ENCODE measurements around the gene ZBED3.

Gene ZBED3

DNA sequence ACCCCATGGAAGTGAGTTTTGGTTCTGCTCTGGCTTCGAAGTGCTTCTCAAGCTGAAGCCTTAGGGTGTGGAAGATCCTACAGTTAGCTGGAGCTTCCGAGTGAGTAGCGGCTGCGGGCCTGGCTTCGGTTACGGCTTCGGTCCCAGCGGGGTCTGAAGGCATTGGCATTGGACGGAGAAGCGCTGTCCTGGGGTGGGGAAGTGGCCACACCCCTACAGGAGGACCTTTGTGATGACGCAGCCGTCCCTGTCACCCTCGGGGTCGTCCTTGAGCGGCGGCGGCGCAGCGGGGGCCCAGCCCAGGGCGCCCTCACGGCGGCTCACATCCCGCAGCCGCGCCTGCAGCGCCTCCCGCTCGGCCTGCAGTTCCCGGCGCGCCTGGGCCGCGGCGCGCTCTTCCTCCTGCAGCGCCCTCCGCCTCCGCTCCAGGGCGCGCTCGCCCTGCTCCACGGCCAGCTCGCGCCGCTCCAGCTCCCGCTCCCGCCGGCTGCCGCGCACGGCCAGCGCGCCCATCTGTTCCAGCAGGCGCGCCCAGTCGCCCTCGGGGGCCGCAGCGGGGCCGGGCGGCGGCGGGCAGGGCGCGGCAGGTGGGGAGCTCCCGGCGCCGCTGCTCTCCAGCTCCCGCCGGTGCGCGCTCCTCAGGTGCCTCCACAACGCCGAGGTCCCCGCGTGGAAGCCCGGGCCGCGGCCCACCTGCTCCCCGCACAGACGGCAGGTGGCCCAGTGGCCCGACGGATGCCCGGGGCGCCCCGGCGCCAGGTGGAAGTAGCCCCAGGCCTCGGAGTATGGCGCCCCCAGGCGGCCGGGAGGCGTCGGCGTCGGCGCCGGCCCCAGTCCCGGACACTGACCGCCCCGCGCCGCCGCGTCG lies 9.9 kb downstream of the ZBED3 start:
- peak; percentile 74 to 80 for DNase-seq

DNA sequence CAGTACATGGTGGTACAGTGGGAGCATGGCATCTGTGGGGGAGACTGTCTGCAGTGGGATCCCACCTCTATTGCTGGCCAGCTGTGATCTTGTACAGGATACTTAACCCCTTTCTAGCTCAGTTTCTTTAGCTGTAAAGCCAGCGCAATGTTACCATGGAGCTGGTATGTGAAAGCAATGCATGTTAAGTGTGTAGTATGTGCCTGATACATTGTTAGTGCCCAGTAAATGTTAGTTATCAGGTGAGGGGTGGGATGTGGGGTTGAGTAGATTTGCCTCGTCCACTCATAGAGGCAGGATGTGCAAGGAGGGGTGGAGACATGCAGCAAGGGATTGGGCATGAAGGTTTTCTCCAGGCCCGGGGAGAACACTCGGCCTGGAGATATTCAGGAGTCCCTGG lies 12.3 kb downstream of the ZBED3 start:
- DNase-seq: no peak

DNA sequence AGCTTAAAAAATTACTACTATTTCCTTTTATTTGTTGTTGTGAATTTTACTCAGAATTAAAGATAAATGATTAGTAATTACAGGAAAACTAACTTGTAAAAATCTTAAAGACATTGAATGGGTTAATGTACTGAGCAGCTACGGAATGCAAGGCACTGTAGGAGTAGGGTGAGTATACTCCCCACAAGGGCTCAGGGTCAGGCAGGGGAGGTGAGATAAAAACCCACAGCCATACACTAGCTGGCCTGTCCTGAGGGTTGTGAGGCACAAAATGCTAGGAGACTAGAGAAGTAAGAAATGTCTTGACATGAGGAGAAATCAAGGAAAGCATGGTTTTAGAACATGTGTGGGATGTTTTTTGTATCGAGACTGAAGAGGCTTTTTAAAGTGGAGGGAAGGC lies 13.4 kb downstream of the ZBED3 start:
- DNase-seq: no peak

DNA sequence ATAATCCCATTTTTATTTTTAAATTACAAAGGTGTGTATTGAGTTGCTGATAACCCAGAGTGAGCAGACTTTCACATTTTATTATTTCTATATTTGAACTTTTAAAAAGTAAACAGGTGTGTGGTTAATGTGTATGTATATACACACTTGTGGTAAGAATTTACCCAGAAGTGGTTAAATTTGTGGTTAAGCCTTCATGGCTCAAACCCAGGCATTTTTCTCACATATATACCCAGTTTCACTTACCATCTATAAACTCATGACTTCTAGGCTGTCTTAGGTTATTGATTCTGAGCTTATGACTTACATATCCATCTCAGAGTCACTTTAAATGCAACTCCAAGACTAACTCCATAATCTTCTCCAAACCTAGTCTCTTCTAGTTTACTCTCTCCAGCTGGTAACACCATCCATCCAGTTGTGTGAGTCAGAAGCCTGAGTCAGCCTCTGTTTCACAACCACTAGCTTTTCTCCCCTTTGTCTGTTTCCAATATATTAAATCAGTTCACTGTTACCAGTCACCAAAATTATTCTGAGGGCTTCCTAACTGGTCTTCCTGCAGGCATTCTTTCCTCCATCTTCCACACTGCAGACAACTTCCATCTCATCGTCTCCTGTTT lies 20.2 kb downstream of the ZBED3 start:
- DNase-seq: no peak

DNA sequence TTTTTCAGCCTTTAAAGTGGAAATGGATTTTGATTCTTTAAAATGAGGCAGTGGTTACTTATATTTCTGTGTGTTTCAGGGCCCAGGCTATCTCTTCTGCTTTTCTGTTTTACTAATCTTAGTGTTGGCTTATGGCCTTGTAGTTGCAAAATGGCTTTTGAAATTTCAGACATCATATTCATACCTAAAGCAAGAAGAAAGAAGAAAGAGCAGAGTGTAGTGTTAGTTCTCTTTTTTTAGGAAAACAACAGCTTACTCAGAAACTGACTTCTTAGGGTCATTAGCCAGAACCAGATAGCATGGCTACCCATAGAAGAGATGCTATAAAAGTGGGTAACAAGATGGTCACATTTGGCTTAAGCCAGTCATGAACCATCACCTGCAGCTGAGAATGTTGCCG lies 20.9 kb downstream of the ZBED3 start:
- DNase-seq: no peak

DNA sequence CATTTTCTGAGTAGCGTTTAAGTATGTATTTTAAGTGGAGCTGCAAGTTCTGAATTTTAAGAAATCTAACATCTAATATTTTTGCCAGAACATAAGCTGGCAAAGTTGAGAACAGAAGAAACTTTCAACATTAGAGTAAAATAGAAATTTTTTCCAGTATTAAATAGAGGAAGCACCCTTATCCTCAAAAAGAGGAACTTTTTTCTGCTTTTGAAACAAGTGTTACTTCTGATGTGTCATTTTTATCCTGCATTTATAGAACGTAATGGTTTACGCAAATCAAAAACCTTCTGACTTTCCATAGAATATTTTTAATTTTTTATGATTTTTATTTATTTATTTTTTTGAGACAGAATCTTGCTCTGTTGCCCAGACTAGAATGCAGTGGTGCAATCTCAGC lies 21.8 kb downstream of the ZBED3 start:
- DNase-seq: no peak

DNA sequence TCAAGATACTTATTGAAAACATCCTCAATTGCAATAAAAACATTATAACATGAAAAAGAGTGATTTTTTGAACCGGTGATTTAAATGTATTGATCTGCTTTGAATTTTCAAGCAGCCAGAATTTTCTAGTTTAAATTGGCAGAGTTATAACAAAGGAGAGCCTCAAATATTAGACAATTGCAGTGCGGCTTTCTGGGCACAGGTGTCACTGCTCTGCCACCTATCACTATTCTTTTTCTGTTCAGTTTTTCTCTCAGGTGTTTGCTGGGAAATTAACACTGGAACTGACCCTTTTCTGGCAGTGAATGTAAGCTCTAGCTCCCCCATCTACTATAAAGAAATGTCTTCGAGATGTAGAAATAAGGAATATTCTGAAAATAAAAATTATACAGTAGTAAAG lies 23.0 kb downstream of the ZBED3 start:
- DNase-seq: no peak

DNA sequence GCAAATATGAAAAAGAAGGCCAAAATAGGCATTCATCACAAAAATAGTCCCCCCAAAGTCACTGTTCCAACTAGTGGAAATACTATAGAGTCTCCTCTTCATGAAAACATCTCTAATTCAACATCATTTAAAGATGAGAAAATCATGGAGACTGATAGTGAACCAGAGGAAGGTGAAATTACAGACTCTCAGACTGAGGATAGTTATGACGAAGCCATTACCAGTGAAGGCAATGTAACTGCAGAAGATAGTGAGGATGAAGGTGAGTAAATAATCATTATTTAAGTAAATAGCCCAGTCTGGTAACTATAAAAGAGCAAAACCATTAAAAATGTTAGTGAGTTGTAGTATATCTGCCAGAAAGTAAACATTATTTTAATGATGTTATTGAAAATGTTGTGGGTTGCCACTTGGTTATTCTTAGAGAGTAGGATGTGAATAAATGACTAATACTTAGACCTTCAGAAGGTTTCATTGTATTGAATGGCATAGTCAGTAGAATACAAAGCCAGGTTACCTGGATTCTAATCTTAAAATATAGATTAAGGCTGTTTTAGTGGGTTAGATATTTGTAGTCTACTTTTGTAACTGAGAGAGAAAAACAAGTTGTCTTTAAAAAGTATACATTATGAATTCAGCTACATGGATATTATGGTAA lies 40.5 kb downstream of the ZBED3 start:
- no peak for DNase-seq

DNA sequence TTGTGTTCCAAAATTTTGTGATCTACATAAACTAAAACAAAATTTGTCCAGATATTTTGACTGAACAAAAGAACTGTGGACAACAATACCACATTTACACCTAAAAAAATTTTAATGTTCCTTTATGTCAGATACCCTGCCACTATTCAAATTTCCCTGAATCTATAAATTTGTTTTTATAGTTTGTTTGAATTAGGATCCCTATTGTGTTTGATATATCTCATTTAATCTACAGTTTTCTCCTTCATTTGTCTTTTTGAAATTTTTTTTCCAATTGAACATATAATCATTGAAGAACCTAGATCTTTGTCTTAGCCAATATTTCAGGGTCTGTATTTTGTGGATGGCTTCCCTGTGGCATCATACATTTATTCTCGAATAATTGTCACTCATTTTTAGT lies 51.1 kb downstream of the ZBED3 start:
- DNase-seq: no peak

DNA sequence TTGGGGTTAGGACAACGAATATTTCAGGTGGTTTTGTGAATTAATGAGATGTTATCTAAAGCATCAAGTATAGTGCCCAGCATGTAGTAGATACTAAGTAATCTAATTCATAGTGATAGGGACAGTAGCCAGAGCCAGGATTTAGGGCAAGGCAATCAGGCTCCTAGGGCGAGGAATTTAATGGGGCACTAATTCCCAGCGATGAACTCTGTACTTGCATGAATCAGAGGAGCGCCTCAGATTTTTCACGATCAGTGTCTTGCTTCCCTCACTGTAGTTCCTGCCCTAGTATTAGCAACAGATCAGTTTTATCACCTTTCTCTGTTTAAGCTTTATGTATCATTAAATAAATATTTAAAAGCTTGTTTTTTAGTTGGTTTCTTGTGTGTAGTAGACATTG lies 53.7 kb downstream of the ZBED3 start:
- no peak for DNase-seq

DNA sequence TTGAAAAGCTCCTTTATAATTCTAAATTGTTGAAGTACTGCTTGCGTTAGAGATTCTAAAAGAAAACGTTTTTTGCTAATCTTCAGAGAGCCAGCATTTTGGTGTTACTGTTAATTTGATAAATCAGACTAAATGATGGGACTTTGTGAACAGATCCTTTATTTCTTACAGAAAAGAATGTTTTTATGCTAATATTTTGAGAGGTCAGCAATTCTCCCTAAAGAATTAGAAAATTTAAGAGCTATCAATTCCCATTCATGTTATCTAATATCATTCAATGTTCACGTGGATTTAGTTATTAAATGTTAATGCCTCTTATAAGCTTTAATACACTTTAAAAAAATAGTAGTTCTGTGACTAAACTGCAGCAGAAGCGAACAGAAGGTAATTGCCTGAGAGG lies 54.5 kb downstream of the ZBED3 start:
- DNase-seq: no peak

DNA sequence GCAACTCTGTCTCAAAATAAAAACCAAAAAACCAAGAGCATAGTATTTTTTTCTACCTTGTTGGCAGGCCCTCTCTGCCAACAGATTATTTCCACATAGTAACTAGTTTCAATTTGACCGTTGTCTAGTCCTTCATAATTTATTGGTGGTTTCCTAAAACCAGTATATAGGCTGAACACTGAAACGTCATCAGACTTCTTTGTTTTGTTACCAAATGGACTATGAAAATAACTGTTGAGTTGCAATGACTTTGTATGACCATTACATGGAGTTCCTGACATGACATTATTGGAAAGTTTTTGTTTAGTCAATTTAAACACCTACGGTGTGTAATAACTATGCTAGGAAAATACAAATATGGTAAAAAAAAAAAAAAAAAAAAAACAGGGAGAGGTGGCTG lies 55.2 kb downstream of the ZBED3 start:
- no peak for DNase-seq

DNA sequence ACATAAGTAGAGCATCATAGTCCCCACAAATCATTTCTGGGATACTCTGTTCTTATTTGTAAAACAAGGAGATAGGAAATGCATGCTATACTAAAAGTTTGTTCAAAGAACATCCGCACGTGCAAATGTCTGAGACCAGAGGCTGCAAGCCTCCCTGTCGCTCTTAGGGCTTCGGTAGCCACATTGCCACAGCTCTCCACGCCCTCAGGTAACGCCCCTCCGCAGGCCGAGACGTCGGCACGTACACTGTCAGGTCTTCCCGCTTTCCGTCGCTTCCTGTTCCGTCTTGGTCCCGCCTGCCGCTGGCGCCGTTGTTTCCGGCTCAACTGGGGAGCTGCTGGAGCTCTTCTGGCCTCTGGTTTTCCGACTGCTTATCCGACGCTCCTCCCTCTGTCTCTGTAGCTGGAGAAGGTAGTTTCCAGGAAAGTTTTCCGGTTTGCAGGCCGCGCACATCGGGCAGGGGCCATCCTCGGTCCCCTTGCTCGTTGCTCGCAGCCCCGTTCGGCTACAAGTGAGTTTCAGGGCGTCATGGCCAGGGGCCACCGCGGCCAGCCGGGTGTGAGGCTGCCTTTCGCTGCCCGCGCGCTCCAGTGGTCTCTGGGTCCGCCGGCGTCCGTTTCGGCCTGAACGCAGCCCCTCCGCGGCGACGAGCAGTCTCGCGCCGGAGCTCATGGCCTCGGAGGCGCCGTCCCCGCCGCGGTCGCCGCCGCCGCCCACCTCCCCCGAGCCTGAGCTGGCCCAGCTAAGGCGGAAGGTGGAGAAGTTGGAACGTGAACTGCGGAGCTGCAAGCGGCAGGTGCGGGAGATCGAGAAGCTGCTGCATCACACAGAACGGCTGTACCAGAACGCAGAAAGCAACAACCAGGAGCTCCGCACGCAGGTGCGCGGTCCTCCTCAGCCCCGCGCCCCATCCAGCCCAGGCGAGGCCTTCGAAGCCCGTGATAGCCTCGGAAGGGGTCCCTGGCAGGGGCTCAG lies 56.7 kb downstream of the ZBED3 start, which contains the start of gene AGGF1:
AGGF1 (plus strand) TSS at position 308 of the 975 bp plus-strand sequence; CDS start at position 671, 363 bp downstream.
- DNase-seq: peak; percentile 91 to 93

DNA sequence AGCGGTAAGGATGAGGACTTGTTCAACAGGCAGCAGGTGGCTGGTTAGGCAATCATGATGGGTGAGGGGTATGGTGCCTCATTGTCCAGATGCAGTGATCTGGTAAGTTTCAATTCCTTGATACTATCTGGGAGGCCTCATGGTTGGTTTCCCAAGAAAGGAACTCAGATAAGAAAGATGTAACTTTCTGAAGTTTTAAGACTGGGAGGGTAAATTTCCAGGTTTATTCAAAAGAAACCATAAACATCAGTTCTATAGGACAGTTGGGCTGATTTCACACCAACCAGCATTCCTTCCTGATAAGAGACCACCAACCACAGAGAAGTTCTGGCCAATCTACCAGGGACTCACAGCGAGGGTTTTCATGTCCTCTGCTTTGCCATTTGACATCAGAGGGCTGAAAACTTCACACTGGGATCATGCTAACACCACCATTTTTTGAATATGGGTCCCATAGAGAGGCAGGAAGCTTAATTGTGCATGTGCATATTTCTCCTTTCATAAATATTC lies 57.7 kb downstream of the ZBED3 start:
- DNase-seq: no peak

DNA sequence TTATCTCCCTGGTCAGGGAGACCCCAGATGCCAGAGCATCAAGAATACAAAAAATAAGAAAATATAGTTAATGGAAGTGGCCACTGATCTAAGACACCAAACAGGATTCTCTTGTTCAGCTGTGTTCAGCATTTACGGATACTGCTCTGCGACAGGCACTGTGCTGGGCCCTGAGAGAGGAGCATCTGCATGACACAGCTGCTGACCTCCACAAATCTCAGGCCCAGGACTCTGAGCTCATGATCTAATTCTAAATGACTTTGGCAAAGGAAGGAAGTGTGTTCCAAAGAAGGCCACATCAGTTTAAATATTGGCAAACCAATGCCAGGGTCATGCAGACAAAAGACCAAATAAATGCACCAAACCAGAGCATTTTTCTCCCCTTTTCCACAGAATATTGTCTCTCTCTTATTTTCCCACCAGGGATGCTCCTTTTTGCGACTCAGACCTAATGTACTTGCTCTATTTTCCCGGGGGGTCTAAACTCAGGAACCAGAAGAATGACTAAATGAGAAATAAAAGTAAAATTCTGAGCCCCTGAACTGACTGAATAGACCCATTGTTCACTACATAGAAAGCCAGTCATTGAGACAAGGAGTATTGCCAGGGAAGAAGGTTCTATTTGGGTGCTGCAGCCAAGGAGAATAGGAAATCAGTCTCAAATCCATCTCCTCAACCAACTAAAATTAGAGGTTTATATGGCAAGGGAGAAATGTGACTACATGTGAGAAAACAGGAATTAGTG lies 58.3 kb downstream of the ZBED3 start:
- DNase-seq: no peak

DNA sequence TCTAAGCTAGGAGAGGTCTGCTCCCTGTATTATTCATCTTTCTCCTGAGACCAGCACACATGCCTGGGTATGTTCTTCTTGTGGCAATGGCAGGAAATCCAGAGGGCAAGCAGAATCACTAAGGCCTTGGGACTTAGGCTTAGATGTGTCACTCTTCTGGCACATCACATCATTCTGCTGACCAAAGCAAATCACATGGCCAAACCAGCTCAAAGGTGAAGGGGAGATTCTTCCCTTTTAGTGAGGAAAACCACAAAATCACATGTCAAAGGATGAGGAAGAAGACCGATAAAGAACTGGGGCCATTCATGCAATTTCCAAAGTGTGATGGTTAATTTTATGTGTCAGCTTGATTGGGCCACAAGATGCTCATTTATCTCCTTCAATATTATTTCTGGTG lies 62.6 kb downstream of the ZBED3 start:
- no peak for DNase-seq

DNA sequence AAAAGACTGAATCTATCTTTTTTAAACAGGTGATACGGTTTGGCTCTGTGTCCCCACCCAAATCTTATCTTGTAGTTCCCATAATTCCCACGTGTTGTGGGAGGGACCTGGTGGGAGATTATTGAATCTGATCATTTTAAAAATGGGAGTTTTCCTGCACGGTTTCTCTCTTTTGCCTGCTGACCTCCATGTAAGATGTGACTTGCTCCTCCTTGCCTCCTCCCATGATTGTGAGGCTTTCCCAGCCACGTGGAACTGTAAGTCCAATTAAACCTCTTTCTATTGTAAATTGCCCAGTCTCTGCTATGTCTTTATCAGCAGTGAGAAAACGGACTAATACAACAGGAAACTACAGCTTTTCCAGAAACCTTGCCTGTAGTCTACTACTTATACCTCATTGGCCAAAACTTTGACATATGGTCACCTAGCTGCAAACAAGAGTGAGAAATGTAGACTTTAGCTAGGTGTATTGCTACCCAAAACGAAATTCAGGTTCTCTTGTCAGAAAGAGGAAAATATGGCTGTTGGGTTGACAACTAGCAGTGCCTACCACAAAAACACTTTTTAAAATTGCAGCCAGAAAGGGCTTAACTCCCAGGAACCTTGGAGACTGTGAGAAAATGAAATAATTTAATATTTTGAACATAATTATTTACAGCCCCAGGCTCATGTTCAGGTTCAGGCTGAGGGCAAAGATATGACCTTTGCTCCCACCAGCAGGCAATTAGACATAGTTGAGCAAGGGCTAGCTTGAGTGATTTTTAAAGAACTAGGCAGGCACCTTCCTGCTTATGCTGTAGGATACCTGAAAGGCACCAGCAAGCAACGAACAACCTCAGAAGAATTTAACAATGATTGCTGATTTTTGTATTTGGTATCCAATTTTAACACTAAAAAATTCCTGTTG lies 64.3 kb downstream of the ZBED3 start:
- DNase-seq: no peak
